GM19468 (cell line): ENCODE measurements around the gene TSHZ1.

Source experiments
- ATAC-seq: cut with Tn5 transposase; IDR thresholded peaks from one replicate; pipeline ENCODE4 v1.9.1; 2021; ENCODE audit warnings: mild to moderate bottlenecking, moderate library complexity, moderate number of reproducible peaks; ENCODE audit not compliant: unreplicated experiment; ENCODE audit errors: extremely low read depth

The TSHZ1 gene

GRCh38 chr18:75330308-75330707, 119.7 kb downstream of the TSHZ1 start:
- no peak for ATAC-seq

DNA sequence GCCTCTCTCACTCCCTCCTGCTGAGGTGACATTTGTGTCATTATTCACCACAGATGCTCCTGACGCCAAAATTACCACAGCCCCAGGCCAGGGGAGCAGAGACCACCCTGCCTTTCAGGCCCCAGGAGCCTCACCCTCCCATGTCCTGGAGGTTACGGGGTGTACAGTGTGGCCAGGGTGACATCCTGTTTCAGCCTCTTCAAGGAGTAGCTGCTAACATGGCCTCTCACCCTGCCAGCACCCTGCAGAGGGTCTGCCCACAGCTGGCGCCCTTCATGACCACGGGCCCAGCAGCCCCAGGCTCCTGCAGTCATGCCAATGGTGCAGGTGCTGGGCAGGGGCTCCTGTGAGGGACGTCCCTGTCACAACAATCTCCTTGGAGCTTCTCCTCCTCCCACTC, 124.3 kb downstream of the TSHZ1 start:
- ATAC-seq = no peak

- no peak for ATAC-seq
These were observed 124.9 kb downstream of the TSHZ1 start for GRCh38 chr18:75335511-75335910.

DNA sequence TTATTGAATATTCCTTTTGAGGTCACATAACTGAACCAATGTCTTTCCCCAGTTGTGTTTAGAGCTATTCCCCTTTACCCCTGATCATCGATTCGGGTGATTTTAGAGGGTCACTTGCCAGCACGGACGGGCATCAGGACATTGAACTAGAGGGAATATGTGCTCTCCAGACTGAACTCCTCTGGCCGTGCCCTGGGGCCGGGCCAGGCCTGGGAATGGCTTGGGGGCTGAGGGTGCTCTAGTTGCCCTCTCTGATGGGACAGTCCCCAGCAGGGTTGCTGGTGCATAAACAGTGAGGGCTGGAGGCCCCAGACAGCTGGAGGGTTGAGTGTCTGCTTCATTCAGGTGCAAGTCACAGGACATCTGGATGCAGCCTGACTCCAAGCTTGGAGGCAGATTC, 126.2 kb downstream of the TSHZ1 start:
- ATAC-seq = no peak

DNA sequence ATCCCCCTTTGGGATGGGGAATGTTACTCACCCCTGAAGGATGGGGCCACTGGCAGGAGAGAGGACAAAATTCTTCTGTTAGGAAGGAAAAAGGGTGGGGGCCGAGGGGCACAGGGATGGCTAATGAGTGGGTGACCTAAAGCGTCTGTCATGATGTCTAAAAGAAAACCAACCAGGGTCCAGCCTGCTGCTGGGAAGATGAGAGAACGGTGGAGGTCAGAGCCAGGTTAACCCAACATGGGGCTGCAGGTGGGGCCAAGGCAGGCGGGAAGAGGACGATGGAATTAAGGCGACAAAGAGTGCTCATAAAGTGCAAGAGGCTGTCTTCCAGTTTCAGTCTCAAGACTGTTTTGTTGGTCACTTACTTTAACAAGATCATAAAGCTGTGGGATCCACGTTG, 126.8 kb downstream of the TSHZ1 start:
- no peak for ATAC-seq

DNA sequence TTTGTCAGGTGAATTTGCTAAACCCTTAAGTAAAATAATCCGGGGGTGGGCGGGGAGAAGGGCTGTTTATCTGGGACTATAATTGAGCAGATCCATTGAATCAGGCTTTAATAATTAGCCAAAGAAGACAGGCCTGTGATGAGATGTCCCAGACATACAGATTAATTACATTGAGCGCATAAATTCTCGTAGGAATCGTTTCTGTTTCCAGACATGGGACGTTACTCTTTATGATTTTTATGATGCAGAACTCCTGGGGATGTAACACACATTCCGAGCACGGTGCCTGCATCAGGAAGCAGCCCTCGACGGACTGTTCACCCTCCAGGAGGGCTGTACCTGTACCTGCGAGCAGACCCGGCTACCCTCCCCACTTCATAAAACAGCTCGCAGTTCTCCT, 128.0 kb downstream of the TSHZ1 start:
- no peak for ATAC-seq
